HG03460 (cell line): ENCODE measurements around the gene GPR34.

Experiments
- ATAC-seq: cut with Tn5 transposase; IDR thresholded peaks from one replicate; pipeline ENCODE4 v1.9.1; 2021; ENCODE audit not compliant: unreplicated experiment

Gene GPR34

GRCh38 chrX:41732260-41732659 lies 43.5 kb downstream of the GPR34 start:
- ATAC-seq: no peak

- peak; percentile 97 for ATAC-seq
Observed at GRCh38 chrX:41733939-41734338, 45.2 kb downstream of the GPR34 start.

GRCh38 chrX:41734530-41734929 lies 45.8 kb downstream of the GPR34 start:
- ATAC-seq: no peak

GRCh38 chrX:41737065-41737464 lies 48.3 kb downstream of the GPR34 start:
- ATAC-seq: no peak

- ATAC-seq: no peak
Observed at GRCh38 chrX:41739871-41740270, 51.1 kb downstream of the GPR34 start.
